Gastrocnemius medialis (tissue), 4 donors: ENCODE measurements around the gene IL1A.

Experiments
- POLR2A ChIP-seq, 2 donors: fragments of 450-650 bp; IDR thresholded peaks; one replicate each; pipeline ENCODE4 v1.6.1; 2017; ENCODE audit warnings: antibody characterized with exemption in 2 of 2, mild to moderate bottlenecking in 2 of 2, moderate library complexity in 2 of 2
- TF ChIP-seq, protein P1 (sequence below), 5 experiments: fragments of 450-650 bp in 3 of 5; fragments of 200-600 bp in 2 of 5; sonication (generic) in 2 of 5; IDR thresholded peaks in 4 of 5; conservative IDR thresholded peaks in 1 of 5; 1 replicate in 4 of 5; 2 replicates in 1 of 5; pipeline ENCODE4 v1.5.1; 2016 to 2019; ENCODE audit warnings: antibody characterized with exemption in 5 of 5, mild to moderate bottlenecking in 3 of 5, moderate library complexity in 3 of 5

GRCh38 chr2:112791019-112791418 lies 6.7 kb upstream of the IL1A start:
- TF ChIP-seq, protein P1, sequence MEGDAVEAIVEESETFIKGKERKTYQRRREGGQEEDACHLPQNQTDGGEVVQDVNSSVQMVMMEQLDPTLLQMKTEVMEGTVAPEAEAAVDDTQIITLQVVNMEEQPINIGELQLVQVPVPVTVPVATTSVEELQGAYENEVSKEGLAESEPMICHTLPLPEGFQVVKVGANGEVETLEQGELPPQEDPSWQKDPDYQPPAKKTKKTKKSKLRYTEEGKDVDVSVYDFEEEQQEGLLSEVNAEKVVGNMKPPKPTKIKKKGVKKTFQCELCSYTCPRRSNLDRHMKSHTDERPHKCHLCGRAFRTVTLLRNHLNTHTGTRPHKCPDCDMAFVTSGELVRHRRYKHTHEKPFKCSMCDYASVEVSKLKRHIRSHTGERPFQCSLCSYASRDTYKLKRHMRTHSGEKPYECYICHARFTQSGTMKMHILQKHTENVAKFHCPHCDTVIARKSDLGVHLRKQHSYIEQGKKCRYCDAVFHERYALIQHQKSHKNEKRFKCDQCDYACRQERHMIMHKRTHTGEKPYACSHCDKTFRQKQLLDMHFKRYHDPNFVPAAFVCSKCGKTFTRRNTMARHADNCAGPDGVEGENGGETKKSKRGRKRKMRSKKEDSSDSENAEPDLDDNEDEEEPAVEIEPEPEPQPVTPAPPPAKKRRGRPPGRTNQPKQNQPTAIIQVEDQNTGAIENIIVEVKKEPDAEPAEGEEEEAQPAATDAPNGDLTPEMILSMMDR (IDR thresholded peaks at IDR 0.05 in 4 of 5, conservative IDR thresholded peaks at IDR 0.05 in 1 of 5): no peak
- no peak for TF ChIP-seq POLR2A (IDR thresholded peaks at IDR 0.05)
